Stomach (tissue), 9 donors: Measurements from ENCODE around the gene XPOT. TPM values are rescaled to one million over a fixed set of nuclear protein-coding genes. Genes with fewer than 3 reads are reported as not detected.

Experiments used
- DNase-seq, 2 donors: peaks; one replicate each; pipeline versions ENCODE4 v3.0.0 to v3.0.0-alpha.2; 2013 to 2019
- H3K27ac ChIP-seq, 5 donors: fragments of 200-600 bp in 4 of 5; sonication (generic) in 4 of 5; one replicate each; pipeline ENCODE4 v1.5.1; 2013 to 2019; ENCODE audit warnings: mild to moderate bottlenecking in 1 of 5, moderate library complexity in 1 of 5
- H3K27me3 ChIP-seq, 3 donors: fragments of 200-600 bp; sonication (generic); one replicate each; pipeline ENCODE4 v1.5.1; 2017 to 2019; ENCODE audit warnings: mixed run types in 1 of 3
- H3K36me3 ChIP-seq, 4 donors: fragments of 200-600 bp; sonication (generic); 1 replicate in 3 of 4; 2 replicates in 1 of 4; pipeline ENCODE4 v1.5.1; 2016 to 2019
- H3K4me1 ChIP-seq, 4 donors: fragments of 200-600 bp; sonication (generic); one replicate each; pipeline ENCODE4 v1.5.1; 2016 to 2019
- H3K4me3 ChIP-seq, 4 donors: fragments of 200-600 bp; sonication (generic) in 3 of 4; one replicate each; pipeline ENCODE4 v1.5.1; 2016 to 2019; ENCODE audit warnings: mild to moderate bottlenecking in 1 of 4
- H3K9me3 ChIP-seq, 4 donors: fragments of 200-600 bp; sonication (generic); one replicate each; pipeline ENCODE4 v1.5.1; 2016 to 2019
- EP300 ChIP-seq: sonication (generic); formaldehyde crosslinking; IDR thresholded peaks from one replicate; pipeline ENCODE4 v1.6.1; 2017; ENCODE audit warnings: antibody characterized with exemption
- POLR2A ChIP-seq, 4 donors: fragments of 450-650 bp; IDR thresholded peaks; one replicate each; pipeline ENCODE4 v1.6.1; 2016; ENCODE audit warnings: antibody characterized with exemption in 4 of 4, control low read depth in 2 of 4, mild to moderate bottlenecking in 1 of 4, moderate library complexity in 1 of 4
- POLR2AphosphoS5 ChIP-seq, 3 donors: sonication (generic); formaldehyde crosslinking; IDR thresholded peaks; one replicate each; pipeline ENCODE4 v1.6.1; 2016; ENCODE audit warnings: antibody characterized with exemption in 3 of 3
- WGBS, 5 donors: extraction: QIAGEN DNeasy Blood & Tissue Kit in 3 of 5; methylation state at CpG; one replicate each; pipeline versions ENCODE4 v1.1.5 to v1.1.7; 2013 to 2018; 5-methylcytosine and 5-hydroxymethylcytosine counted together
- intact Hi-C: fragments of 100-400 bp; cut with DNase I; formaldehyde crosslinking; loops from one replicate; pipeline ENCODE4 v1.15.1; 2023; ENCODE audit warnings: low total_unique reads
- polyA plus RNA-seq, 3 donors: library from polyadenylated mRNA; stranded (reverse); fragments of 200-250 nt; gene quantifications; one replicate each; pipeline ENCODE4 v1.2.3, GENCODE V29; 2013
- total RNA-seq, 5 donors: library from RNA; depleted of rRNA; stranded (reverse); fragments of >200 nt; gene quantifications; one replicate each; pipeline versions ENCODE4 v1.1.0 to v1.2.3, GENCODE V29; 2014 to 2016
- TF ChIP-seq, protein P1 (sequence below), 7 experiments: fragments of 450-650 bp in 4 of 7; fragments of 200-600 bp in 3 of 7; sonication (generic) in 3 of 7; IDR thresholded peaks; one replicate each; pipeline ENCODE4 v1.5.1; 2016 to 2019; ENCODE audit warnings: antibody characterized with exemption in 7 of 7, control low read depth in 2 of 7, mild to moderate bottlenecking in 1 of 7
- donor health status: healthy with polysubstance abuse.
- donor health status: Bipolar disorder and iron deficiency.
- donor health status: healthy.

The XPOT gene
- total and polyA plus RNA-seq, 8 donors: 12.8 to 109 (median 23.3) TPM

GRCh38 chr12:64431791-64432190 lies 27.6 kb downstream of the XPOT start:
- no peak for DNase-seq

GRCh38 chr12:64433915-64434314 lies 29.7 kb downstream of the XPOT start:
- 87 to 95% (median 92%) methylated on average over 5 of the region's 5 CpGs for WGBS, 5 donors
- Histone ChIP-seq H3K27me3 (no peaks in the 10 kb centered on the region), H3K36me3 (peaks cover 55 to 100% (median 100%) of the 10 kb centered on the region in 4 donors), H3K4me3 (no peak overlapping the region), H3K27ac (no peak overlapping the region), H3K9me3 (no peaks in the 10 kb centered on the region), H3K4me1 (peaks cover 0 to 5% (median 0%) of the 10 kb centered on the region in 4 donors)
- intact Hi-C loops: no loop called here
- TF ChIP-seq, protein P1, sequence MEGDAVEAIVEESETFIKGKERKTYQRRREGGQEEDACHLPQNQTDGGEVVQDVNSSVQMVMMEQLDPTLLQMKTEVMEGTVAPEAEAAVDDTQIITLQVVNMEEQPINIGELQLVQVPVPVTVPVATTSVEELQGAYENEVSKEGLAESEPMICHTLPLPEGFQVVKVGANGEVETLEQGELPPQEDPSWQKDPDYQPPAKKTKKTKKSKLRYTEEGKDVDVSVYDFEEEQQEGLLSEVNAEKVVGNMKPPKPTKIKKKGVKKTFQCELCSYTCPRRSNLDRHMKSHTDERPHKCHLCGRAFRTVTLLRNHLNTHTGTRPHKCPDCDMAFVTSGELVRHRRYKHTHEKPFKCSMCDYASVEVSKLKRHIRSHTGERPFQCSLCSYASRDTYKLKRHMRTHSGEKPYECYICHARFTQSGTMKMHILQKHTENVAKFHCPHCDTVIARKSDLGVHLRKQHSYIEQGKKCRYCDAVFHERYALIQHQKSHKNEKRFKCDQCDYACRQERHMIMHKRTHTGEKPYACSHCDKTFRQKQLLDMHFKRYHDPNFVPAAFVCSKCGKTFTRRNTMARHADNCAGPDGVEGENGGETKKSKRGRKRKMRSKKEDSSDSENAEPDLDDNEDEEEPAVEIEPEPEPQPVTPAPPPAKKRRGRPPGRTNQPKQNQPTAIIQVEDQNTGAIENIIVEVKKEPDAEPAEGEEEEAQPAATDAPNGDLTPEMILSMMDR (IDR thresholded peaks at IDR 0.05): no peak
- TF ChIP-seq POLR2AphosphoS5 (IDR thresholded peaks at IDR 0.05) (no peak), EP300 (no peak), POLR2A (IDR thresholded peaks at IDR 0.05) (no peak)
- DNase-seq: no peak

More at GRCh38 chr12:64431791-64432190, 27.6 kb downstream of the XPOT start:
- 43 to 79% (median 55%) methylated on average over 4 of the region's 4 CpGs for WGBS, 5 donors
- Histone ChIP-seq H3K36me3 (peaks cover 62 to 100% (median 100%) of the 10 kb centered on the region in 4 donors), H3K4me3 (no peak overlapping the region), H3K9me3 (no peaks in the 10 kb centered on the region), H3K4me1 (peaks cover 0 to 16% (median 3%) of the 10 kb centered on the region in 4 donors), H3K27ac (no peak overlapping the region), H3K27me3 (no peaks in the 10 kb centered on the region)
- TF ChIP-seq POLR2A (IDR thresholded peaks at IDR 0.05) (no peak), POLR2AphosphoS5 (IDR thresholded peaks at IDR 0.05) (no peak), EP300 (no peak)
- TF ChIP-seq, protein P1 (IDR thresholded peaks at IDR 0.05): no peak
- intact Hi-C loops: no loop called here

DNA sequence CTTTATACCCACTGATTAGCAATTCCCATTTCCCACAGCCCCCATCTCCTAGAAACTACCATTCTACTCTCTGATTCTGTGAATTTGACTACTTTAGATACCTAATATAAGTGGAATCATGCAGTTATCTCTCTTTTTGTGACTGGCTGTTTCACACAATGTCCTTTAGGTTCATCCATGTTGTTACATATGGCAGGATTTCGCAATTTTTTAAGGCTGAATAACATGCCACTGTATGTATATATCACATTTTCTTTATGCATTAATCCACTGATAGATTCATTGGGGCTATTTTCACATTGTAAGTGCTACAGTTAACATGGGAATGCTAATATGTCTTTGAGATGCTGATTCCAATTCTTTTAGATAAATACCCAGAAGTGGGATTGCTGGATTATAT lies 35.9 kb downstream of the XPOT start:
- no peak overlapping the region for H3K27ac ChIP-seq
- TF ChIP-seq EP300: no peak
- TF ChIP-seq POLR2A (IDR thresholded peaks at IDR 0.05): no peak
- H3K9me3 ChIP-seq: no peaks in the 10 kb centered on the region
- no peak for DNase-seq
- H3K4me3 ChIP-seq: no peak overlapping the region
- 91 to 100% (median 100%) methylated on average over 1 of the region's 1 CpG for WGBS, 5 donors
- H3K4me1 ChIP-seq: no peaks in the 10 kb centered on the region
- intact Hi-C loops: no loop called here
- H3K27me3 ChIP-seq: no peaks in the 10 kb centered on the region
- peaks cover 36 to 96% (median 93%) of the 10 kb centered on the region in 4 donors for H3K36me3 ChIP-seq

DNA sequence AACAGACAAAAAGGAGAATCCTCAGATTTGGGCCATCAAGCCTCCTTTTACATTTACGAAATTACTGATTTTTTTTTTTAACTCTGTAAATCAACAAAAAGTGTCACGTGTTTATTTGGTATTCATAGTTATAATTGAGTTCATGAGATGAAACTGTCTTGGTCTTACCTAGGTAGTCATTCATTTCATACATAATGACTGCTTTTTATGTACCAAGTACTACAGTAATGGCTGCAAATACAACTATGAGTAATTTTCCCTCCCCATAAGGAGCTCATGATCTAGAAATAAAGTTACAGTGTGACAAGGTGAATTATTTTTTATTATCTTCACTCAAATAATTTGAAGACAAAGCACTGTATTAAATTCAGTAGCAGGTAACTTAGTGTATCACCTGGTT lies 41.3 kb downstream of the XPOT start:
- no peak for DNase-seq
- Histone ChIP-seq H3K27ac (no peak overlapping the region), H3K36me3 (peaks cover 32 to 80% (median 77%) of the 10 kb centered on the region in 4 donors), H3K4me1 (peaks cover 0 to 5% (median under 1%) of the 10 kb centered on the region in 4 donors), H3K27me3 (no peaks in the 10 kb centered on the region), H3K4me3 (no peak overlapping the region), H3K9me3 (no peaks in the 10 kb centered on the region)
- intact Hi-C loops: no loop called here
- TF ChIP-seq POLR2AphosphoS5 (IDR thresholded peaks at IDR 0.05): no peak
- no peak for TF ChIP-seq EP300
- no peak for TF ChIP-seq POLR2A (IDR thresholded peaks at IDR 0.05)
- TF ChIP-seq, protein P1 (IDR thresholded peaks at IDR 0.05): no peak
- 91 to 97% (median 93%) methylated on average over 2 of the region's 2 CpGs for WGBS, 5 donors

- peaks cover 0 to 13% (median 5%) of the 10 kb centered on the region in 4 donors for H3K4me1 ChIP-seq
- no peaks in the 10 kb centered on the region for H3K27me3 ChIP-seq
- peaks cover 32 to 72% (median 71%) of the 10 kb centered on the region in 4 donors for H3K36me3 ChIP-seq
- no peak overlapping the region for H3K4me3 ChIP-seq
- no peak for TF ChIP-seq POLR2A (IDR thresholded peaks at IDR 0.05)
- no peak for TF ChIP-seq POLR2AphosphoS5 (IDR thresholded peaks at IDR 0.05)
- TF ChIP-seq EP300: no peak
- TF ChIP-seq, protein P1 (IDR thresholded peaks at IDR 0.05): no peak
- no peaks in the 10 kb centered on the region for H3K9me3 ChIP-seq
- intact Hi-C loops: no loop called here
- 69 to 83% (median 75%) methylated on average over 1 of the region's 1 CpG for whole genome bisulfite sequencing, 5 donors
- DNase-seq: no peak
- H3K27ac ChIP-seq: no peak overlapping the region
These were observed 42.1 kb downstream of the XPOT start for GRCh38 chr12:64446295-64446694.
